Measurements from ENCODE around the gene NELL1. TPM values are rescaled to one million over a fixed set of nuclear protein-coding genes. Genes with fewer than 3 reads are reported as not detected.

The NELL1 gene
- total and polyA plus RNA-seq, 7 experiments from 2014 or later: not detected

GRCh38 chr11:20627701-20628100 is 41.7 kb upstream of the NELL1 start:
- Mint-ChIP-seq H3K36me3 (no peaks in the 10 kb centered on the region), H3K27me3 (peaks cover 0 to 36% (median 12%) of the 10 kb centered on the region in 5 donors), H3K27ac (no peak overlapping the region), H3K9me3 (peaks cover 0 to 5% (median 0%) of the 10 kb centered on the region in 11 donors), H3K4me3 (no peak overlapping the region), H3K4me1 (peaks cover 0 to 1% (median 0%) of the 10 kb centered on the region in 7 donors)
- CTCF ChIA-PET: no interaction called here
- POLR2A ChIA-PET: no interaction called here
- no peak overlapping the region for H3K27ac ChIP-seq (ENCODE audit: low read depth, low read length)
- no peaks in the 10 kb centered on the region for H3K27me3 ChIP-seq (ENCODE audit: control insufficient read depth in 2 of 2, insufficient read depth in 2 of 2, low read length in 2 of 2)
- H3K4me3 ChIP-seq (ENCODE audit: low read length): no peak overlapping the region
- H3K9me3 ChIP-seq (ENCODE audit: control insufficient read depth in 2 of 3, low read length in 3 of 3): no peaks in the 10 kb centered on the region
- no peak for ATAC-seq
- no peaks in the 10 kb centered on the region for H3K4me1 ChIP-seq (ENCODE audit: control insufficient read depth in 2 of 2, insufficient read depth in 2 of 2, low read length in 2 of 2)
- no peak for DNase-seq
- intact Hi-C loops (cut with micrococcal nuclease): no loop called here
- no peaks in the 10 kb centered on the region for H3K36me3 ChIP-seq (ENCODE audit: control insufficient read depth in 2 of 3, insufficient read depth in 3 of 3, low read length in 3 of 3)

GRCh38 chr11:20631519-20632168 is 37.7 kb upstream of the NELL1 start:
- Mint-ChIP-seq H3K36me3 (no peaks in the 10 kb centered on the region), H3K27ac (no peak overlapping the region), H3K4me1 (no peaks in the 10 kb centered on the region), H3K27me3 (peaks cover 0 to 21% (median 18%) of the 10 kb centered on the region in 5 donors), H3K4me3 (no peak overlapping the region), H3K9me3 (peaks cover 0 to 5% (median 0%) of the 10 kb centered on the region in 11 donors)
- no peak for ATAC-seq
- Histone ChIP-seq H3K36me3 (ENCODE audit: control insufficient read depth in 2 of 3, insufficient read depth in 3 of 3, low read length in 3 of 3) (no peaks in the 10 kb centered on the region), H3K4me1 (ENCODE audit: control insufficient read depth in 2 of 2, insufficient read depth in 2 of 2, low read length in 2 of 2) (no peaks in the 10 kb centered on the region), H3K9me3 (ENCODE audit: control insufficient read depth in 2 of 3, low read length in 3 of 3) (no peaks in the 10 kb centered on the region), H3K4me3 (ENCODE audit: low read length) (no peak overlapping the region), H3K27me3 (ENCODE audit: control insufficient read depth in 2 of 2, insufficient read depth in 2 of 2, low read length in 2 of 2) (no peaks in the 10 kb centered on the region), H3K27ac (ENCODE audit: low read depth, low read length) (no peak overlapping the region)
- CTCF ChIA-PET: no interaction called here
- POLR2A ChIA-PET: no interaction called here
- intact Hi-C loops (cut with micrococcal nuclease): no loop called here
- DNase-seq: no peak

DNA sequence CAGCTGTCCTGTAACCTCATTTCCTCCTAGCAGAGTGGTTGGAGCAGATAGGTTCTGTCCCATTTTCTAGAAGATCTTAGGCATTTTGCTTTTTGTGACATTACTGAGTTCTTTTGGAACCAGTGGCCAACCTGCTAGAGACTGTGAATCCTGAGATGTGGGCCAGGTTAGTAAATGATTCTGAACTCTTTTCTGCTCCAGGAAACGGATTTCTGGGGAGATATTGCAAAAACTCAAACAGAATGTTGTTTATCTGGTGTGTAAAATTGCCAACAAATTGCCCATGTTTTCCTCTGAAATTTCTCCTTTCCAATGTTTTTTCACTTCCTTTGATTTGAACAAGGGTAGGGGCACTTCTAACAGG is 37.2 kb upstream of the NELL1 start:
- ChIA-PET CTCF (no interaction called here), POLR2A (no interaction called here)
- H3K27me3 ChIP-seq (ENCODE audit: control insufficient read depth in 2 of 2, insufficient read depth in 2 of 2, low read length in 2 of 2): no peaks in the 10 kb centered on the region
- Mint-ChIP-seq H3K36me3 (no peaks in the 10 kb centered on the region), H3K9me3 (peaks cover 0 to 5% (median 0%) of the 10 kb centered on the region in 11 donors), H3K4me3 (no peak overlapping the region), H3K4me1 (no peaks in the 10 kb centered on the region), H3K27ac (no peak overlapping the region), H3K27me3 (peaks cover 0 to 20% (median 16%) of the 10 kb centered on the region in 5 donors)
- intact Hi-C loops (cut with micrococcal nuclease): no loop called here
- H3K4me1 ChIP-seq (ENCODE audit: control insufficient read depth in 2 of 2, insufficient read depth in 2 of 2, low read length in 2 of 2): no peaks in the 10 kb centered on the region
- ATAC-seq: no peak
- H3K4me3 ChIP-seq (ENCODE audit: low read length): no peak overlapping the region
- no peak overlapping the region for H3K27ac ChIP-seq (ENCODE audit: low read depth, low read length)
- H3K9me3 ChIP-seq (ENCODE audit: control insufficient read depth in 2 of 3, low read length in 3 of 3): no peaks in the 10 kb centered on the region
- DNase-seq: no peak
- no peaks in the 10 kb centered on the region for H3K36me3 ChIP-seq (ENCODE audit: control insufficient read depth in 2 of 3, insufficient read depth in 3 of 3, low read length in 3 of 3)

- Histone ChIP-seq H3K36me3 (ENCODE audit: control insufficient read depth in 2 of 3, insufficient read depth in 3 of 3, low read length in 3 of 3) (no peaks in the 10 kb centered on the region), H3K27me3 (ENCODE audit: control insufficient read depth in 2 of 2, insufficient read depth in 2 of 2, low read length in 2 of 2) (no peaks in the 10 kb centered on the region), H3K4me1 (ENCODE audit: control insufficient read depth in 2 of 2, insufficient read depth in 2 of 2, low read length in 2 of 2) (no peaks in the 10 kb centered on the region), H3K4me3 (ENCODE audit: low read length) (no peak overlapping the region), H3K9me3 (ENCODE audit: control insufficient read depth in 2 of 3, low read length in 3 of 3) (no peaks in the 10 kb centered on the region), H3K27ac (ENCODE audit: low read depth, low read length) (no peak overlapping the region)
- H3K27ac Mint-ChIP-seq: no peak overlapping the region
- no peak for DNase-seq
- H3K36me3 Mint-ChIP-seq: no peaks in the 10 kb centered on the region
- ChIA-PET POLR2A (no interaction called here), CTCF (no interaction called here)
- no peak for ATAC-seq
- no peaks in the 10 kb centered on the region for H3K4me1 Mint-ChIP-seq
- intact Hi-C loops (cut with micrococcal nuclease): no loop called here
- peaks cover 0 to 5% (median 0%) of the 10 kb centered on the region in 11 donors for H3K9me3 Mint-ChIP-seq
- H3K27me3 Mint-ChIP-seq: peaks cover 0 to 28% (median 19%) of the 10 kb centered on the region in 5 donors
- H3K4me3 Mint-ChIP-seq: no peak overlapping the region
Observed at GRCh38 chr11:20634044-20634443, 35.3 kb upstream of the NELL1 start.

GRCh38 chr11:20634781-20635180 is 34.6 kb upstream of the NELL1 start:
- Histone ChIP-seq H3K36me3 (ENCODE audit: control insufficient read depth in 2 of 3, insufficient read depth in 3 of 3, low read length in 3 of 3) (no peaks in the 10 kb centered on the region), H3K4me3 (ENCODE audit: low read length) (no peak overlapping the region), H3K27me3 (ENCODE audit: control insufficient read depth in 2 of 2, insufficient read depth in 2 of 2, low read length in 2 of 2) (no peaks in the 10 kb centered on the region), H3K9me3 (ENCODE audit: control insufficient read depth in 2 of 3, low read length in 3 of 3) (no peaks in the 10 kb centered on the region), H3K4me1 (ENCODE audit: control insufficient read depth in 2 of 2, insufficient read depth in 2 of 2, low read length in 2 of 2) (no peaks in the 10 kb centered on the region), H3K27ac (ENCODE audit: low read depth, low read length) (no peak overlapping the region)
- CTCF ChIA-PET: no interaction called here
- peaks cover 0 to 4% (median 0%) of the 10 kb centered on the region in 11 donors for H3K9me3 Mint-ChIP-seq
- no peak for ATAC-seq
- no peak overlapping the region for H3K4me3 Mint-ChIP-seq
- DNase-seq: no peak
- H3K27ac Mint-ChIP-seq: no peak overlapping the region
- POLR2A ChIA-PET: no interaction called here
- H3K27me3 Mint-ChIP-seq: peaks cover 0 to 25% (median 19%) of the 10 kb centered on the region in 5 donors
- no peaks in the 10 kb centered on the region for H3K4me1 Mint-ChIP-seq
- no peaks in the 10 kb centered on the region for H3K36me3 Mint-ChIP-seq
- intact Hi-C loops (cut with micrococcal nuclease): no loop called here

- ChIA-PET CTCF (no interaction called here), POLR2A (no interaction called here)
- H3K36me3 ChIP-seq (ENCODE audit: control insufficient read depth in 2 of 3, insufficient read depth in 3 of 3, low read length in 3 of 3): no peaks in the 10 kb centered on the region
- DNase-seq: no peak
- peaks cover 0 to 29% (median 19%) of the 10 kb centered on the region in 5 donors for H3K27me3 Mint-ChIP-seq
- intact Hi-C loops (cut with micrococcal nuclease): no loop called here
- no peak overlapping the region for H3K4me3 ChIP-seq (ENCODE audit: low read length)
- no peaks in the 10 kb centered on the region for H3K36me3 Mint-ChIP-seq
- no peak for ATAC-seq
- no peak overlapping the region for H3K4me3 Mint-ChIP-seq
- H3K27me3 ChIP-seq (ENCODE audit: control insufficient read depth in 2 of 2, insufficient read depth in 2 of 2, low read length in 2 of 2): no peaks in the 10 kb centered on the region
- no peaks in the 10 kb centered on the region for H3K4me1 ChIP-seq (ENCODE audit: control insufficient read depth in 2 of 2, insufficient read depth in 2 of 2, low read length in 2 of 2)
- no peak overlapping the region for H3K27ac ChIP-seq (ENCODE audit: low read depth, low read length)
- no peaks in the 10 kb centered on the region for H3K9me3 Mint-ChIP-seq
- H3K4me1 Mint-ChIP-seq: no peaks in the 10 kb centered on the region
- H3K27ac Mint-ChIP-seq: no peak overlapping the region
- H3K9me3 ChIP-seq (ENCODE audit: control insufficient read depth in 2 of 3, low read length in 3 of 3): no peaks in the 10 kb centered on the region
Observed at GRCh38 chr11:20638074-20638473, 31.3 kb upstream of the NELL1 start.

DNA sequence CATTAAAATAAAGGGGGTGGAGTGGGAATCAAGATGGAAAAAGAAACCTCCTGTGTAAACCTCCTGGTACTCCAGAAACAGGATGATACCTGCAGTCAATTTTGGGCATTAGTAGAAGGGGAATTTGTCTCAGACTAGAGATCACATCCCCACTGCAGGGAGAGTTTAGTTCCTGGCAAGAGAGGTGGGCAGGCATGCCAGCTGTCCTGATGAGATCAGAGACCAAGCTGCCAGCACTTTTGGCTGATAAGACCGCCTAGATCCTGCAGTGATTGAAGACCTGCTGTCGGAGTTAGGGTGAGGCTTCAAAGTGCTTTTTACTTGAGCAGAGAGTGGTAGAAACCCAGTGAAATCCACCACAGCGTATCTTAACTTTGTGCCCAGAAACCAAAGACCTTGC is 29.7 kb upstream of the NELL1 start:
- H3K9me3 Mint-ChIP-seq: no peaks in the 10 kb centered on the region
- Histone ChIP-seq H3K4me1 (ENCODE audit: control insufficient read depth in 2 of 2, insufficient read depth in 2 of 2, low read length in 2 of 2) (no peaks in the 10 kb centered on the region), H3K27ac (ENCODE audit: low read depth, low read length) (no peak overlapping the region), H3K36me3 (ENCODE audit: control insufficient read depth in 2 of 3, insufficient read depth in 3 of 3, low read length in 3 of 3) (no peaks in the 10 kb centered on the region), H3K9me3 (ENCODE audit: control insufficient read depth in 2 of 3, low read length in 3 of 3) (no peaks in the 10 kb centered on the region), H3K4me3 (ENCODE audit: low read length) (no peak overlapping the region), H3K27me3 (ENCODE audit: control insufficient read depth in 2 of 2, insufficient read depth in 2 of 2, low read length in 2 of 2) (no peaks in the 10 kb centered on the region)
- POLR2A ChIA-PET: no interaction called here
- no peak overlapping the region for H3K4me3 Mint-ChIP-seq
- intact Hi-C loops (cut with micrococcal nuclease): no loop called here
- CTCF ChIA-PET: no interaction called here
- H3K27me3 Mint-ChIP-seq: peaks cover 0 to 25% (median 18%) of the 10 kb centered on the region in 5 donors
- H3K27ac Mint-ChIP-seq: no peak overlapping the region
- H3K4me1 Mint-ChIP-seq: no peaks in the 10 kb centered on the region
- no peak for DNase-seq
- H3K36me3 Mint-ChIP-seq: no peaks in the 10 kb centered on the region
- no peak for ATAC-seq

All from naive thymus-derived CD4-positive, alpha-beta T cell (primary cell).